HG02763 (cell line): ENCODE measurements around the gene PLRG1.
A peak's percentile ranks its signal among the peaks of the same experiment; 100 is the strongest.
"Not testable (repeated sequence)": the region's sequence is repeated elsewhere in the genome, so short reads cannot be mapped to it uniquely, and the experiment has no call there.

ENCODE experiments used
- ATAC-seq: cut with Tn5 transposase; IDR thresholded peaks from one replicate; pipeline ENCODE4 v1.9.1; 2021; ENCODE audit warnings: mild to moderate bottlenecking, moderate library complexity; ENCODE audit not compliant: unreplicated experiment

PLRG1 gene

DNA sequence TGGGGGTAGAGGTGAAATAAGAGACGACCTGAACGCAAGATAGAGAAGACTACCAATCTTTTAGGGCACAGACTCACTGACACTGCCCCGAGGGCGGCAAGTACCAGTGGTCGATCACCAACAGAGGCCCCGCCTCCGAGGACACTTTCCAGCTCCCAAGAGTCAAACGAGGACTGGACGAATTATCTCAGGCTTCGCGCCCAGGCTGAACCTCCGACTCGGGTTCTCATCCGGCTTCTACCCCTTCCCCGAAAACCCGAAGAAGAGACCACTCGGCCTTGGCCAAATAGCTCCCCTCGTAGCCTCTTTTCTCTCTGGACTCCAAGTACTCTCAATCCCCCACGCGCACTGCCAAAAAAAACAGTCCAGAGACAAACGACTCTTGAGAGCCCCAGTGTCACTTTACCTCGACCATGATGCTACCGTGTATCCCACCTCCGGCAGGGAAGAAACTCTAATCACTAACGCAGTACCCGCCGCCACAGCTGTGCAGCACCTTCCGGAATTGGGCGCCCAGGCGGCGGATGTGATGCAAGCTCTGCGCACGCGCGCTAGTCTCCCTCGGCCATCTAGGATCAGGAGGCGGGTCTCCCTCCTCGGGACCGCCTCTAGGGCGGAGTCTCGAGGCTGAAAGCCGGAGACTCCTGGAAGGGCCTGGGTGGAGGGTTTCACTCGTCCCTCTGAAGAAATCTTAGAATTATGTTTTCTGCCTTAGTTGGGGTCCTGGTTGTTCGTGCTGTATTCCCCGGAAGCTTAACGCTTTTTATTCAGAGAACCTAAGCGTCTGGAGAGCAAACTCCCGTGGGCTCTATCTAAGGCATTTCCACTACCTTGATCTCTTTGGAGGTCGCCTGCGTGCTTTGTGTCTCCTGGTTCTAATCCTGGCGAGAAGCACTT lies at the start of gene PLRG1:
Gene PLRG1 (minus strand): TSS at position 507 of the 897 bp plus-strand sequence. CDS start 92 bp downstream, at position 415.
- ATAC-seq: peak; percentile 98

GRCh38 chr4:154597798-154598774 lies 47.9 kb upstream of the PLRG1 start:
- ATAC-seq: no peak

- not testable (repeated sequence) for ATAC-seq
These were observed 47.1 kb upstream of the PLRG1 start for GRCh38 chr4:154597281-154597680.

DNA sequence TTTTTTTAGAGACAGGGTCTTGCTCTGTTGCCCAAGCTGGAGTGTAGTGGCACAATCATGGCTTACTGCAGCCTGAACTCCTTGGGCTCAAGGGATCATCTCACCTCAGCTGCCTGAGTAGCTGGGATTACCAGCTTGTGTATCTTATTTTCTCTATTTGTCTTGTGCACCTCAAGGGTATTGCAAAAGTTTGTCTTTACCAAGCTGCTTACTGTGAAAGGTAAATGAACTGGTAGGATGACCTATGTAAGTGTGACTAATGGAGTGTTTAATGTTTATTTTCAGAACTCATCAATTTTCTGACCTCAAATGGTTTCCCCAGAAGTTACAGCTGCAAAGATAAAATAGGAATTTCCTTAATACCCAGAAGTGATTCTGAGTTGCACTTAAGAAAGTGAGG lies 45.6 kb upstream of the PLRG1 start:
- ATAC-seq: no peak

- ATAC-seq: not testable (repeated sequence)
These were observed 44.1 kb upstream of the PLRG1 start for GRCh38 chr4:154594343-154594742.

DNA sequence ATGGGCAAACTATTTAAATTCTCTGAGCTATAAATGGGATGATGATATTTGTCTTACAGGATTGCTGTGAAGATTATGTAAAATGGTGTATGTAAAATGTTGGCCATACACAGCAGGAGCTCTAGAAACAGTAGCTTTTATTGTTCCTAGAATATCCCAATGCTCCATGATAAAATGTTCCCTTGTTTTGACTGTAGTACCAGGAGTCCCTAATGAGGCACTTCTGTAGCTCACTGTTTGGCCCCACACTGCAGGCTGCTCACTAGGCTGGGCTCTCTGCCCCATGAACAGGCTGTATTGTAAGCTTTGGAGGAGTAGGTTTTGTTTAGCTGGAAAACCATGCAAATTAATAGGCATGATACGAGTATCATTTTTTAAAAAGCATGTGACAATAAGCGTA lies 43.7 kb upstream of the PLRG1 start:
- no peak for ATAC-seq

- ATAC-seq: no peak
These were observed 41.7 kb upstream of the PLRG1 start for GRCh38 chr4:154591890-154592289.

GRCh38 chr4:154590329-154591006 lies 40.3 kb upstream of the PLRG1 start, which contains the start of gene FGA:
Gene FGA (minus strand): TSS chr4:154590742. CDS start chr4:154590687, 55 bp downstream.
- no peak for ATAC-seq

DNA sequence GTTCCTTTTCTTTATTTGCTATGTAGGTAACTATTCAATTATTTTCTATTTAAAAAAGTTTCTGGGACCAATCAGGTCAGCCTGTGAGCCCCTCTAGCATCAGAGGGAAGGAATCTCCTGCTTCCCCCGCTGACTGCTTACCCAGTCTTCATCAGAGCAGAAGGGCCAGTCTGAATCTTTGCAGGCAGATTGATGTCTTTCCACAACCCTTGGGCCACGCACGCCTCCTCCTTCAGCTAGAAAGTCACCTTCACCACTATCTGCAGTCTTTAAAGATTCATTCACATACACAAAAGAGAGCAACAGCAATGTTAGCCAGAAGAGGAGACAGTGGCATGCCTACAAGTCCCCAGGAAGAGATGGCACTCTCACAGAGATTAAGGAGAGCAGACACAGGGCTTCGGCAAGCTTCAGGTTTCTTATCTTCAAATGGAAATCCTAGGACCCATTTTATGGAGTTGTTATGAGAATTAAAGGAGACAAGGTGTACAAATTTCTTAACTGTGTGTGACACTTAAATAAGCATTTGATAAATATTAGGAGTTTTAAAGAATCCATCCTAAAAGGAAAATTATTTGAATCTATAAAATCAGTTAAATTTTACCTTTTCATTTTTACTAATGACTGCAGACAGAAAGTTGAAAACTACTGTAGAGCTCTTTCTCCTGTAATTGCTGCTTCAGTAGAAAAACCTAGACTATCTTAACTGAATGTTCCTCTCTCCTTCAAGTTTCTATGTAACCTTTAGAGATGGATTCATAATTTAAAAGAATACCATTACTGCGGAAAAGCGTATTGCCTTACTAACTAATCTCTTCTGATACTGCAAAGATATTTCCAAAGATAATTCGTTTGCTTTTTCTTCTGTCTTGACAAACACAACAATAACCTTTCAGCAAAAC lies 39.3 kb upstream of the PLRG1 start:
- no peak for ATAC-seq

- no peak for ATAC-seq
These were observed 38.0 kb upstream of the PLRG1 start for GRCh38 chr4:154588198-154588597.

DNA sequence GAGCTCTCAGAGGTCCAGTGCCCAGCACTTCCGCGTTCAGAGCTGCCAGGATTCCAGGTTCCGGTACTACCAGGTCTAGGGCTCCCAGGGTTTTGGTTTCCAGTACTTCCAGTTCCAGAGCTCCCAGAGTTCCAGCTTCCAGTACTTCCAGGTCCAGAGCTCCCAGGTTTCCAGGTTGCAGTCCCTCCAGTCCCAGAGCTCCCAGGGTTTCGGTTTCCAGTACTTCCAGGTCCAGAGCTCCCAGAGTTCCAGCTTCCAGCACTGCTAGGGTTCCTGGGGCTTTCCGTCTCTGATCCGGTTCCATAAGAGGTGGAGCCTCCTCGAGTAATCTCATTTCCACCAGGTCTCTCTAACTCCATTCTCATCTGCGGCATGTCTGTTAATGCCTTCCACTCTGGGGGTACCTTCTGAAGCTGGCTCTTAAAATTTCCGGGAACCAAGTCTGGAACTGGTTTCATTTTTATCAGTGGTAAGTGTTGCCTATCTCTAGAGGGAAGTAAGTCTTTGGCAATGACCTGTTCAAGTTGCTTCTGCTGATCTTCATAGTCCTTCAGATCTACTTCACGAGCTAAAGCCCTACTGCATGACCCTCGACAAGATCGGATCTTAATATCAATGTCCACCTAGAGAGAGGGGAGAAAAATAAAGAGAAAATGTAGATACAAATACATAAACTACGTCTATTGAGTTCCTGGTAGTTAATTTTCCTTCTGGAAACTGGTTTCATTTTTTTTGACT lies 36.3 kb upstream of the PLRG1 start:
- no peak for ATAC-seq

- ATAC-seq: no peak
These were observed 35.3 kb upstream of the PLRG1 start for GRCh38 chr4:154585369-154586018.

- ATAC-seq: no peak
These were observed 34.1 kb upstream of the PLRG1 start for GRCh38 chr4:154584259-154584658.

GRCh38 chr4:154583677-154584076 lies 33.5 kb upstream of the PLRG1 start:
- ATAC-seq: no peak

DNA sequence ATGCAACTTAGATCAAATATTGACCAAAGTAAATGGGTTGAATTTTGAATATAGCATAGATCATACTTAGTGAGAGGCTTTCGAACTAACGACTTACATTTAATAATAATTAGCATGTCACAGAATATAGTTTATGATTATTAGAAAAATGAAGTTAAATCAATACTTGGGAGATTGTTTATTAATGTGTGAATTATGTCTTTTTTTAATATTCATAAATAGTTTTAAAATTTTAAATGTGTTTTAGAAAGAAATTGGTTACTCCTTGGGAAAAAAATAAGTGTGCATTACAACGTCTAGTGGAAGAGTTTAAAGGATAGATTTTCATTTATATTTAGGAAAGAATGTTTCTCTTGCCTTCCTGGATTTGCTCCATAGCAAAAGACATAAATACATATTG lies 33.0 kb upstream of the PLRG1 start:
- no peak for ATAC-seq

- ATAC-seq: no peak
These were observed 32.5 kb upstream of the PLRG1 start for GRCh38 chr4:154582723-154583122.

DNA sequence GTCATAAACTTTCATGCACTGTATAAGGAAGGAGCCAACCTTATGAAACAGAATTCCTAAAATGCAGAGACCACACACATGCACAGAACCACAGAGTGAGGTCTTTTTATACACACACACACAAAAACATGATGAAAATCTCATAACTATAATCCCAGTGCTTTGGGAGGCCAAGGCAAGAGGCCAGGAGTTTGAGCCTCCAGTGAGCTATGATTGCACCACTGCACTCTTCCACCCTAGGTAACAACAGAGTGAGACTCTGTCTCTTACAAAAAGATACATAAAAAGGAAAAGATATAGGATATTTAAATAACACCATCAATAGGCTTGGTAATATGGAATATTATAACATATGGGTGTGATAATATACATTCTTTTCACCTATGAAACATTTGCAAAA lies 29.7 kb upstream of the PLRG1 start:
- ATAC-seq: no peak

DNA sequence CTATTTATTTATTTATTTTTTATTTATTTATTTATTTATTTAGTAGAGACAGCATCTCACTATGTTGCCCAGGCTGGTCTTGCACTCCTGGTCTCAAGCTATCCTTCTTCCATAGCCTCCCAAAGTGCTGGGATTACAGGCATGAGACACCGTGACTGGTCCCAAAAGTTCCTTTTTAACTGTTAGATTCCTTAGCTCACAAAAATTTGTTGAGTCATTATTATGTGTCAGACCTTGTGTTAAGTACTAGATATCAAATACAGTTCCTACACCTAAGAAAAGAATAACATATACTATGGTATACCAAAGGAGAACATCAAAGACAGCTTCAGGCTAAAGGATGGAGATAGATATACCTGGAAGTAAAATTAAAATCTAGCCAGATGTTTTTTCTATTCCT lies 28.7 kb upstream of the PLRG1 start:
- ATAC-seq: no peak

DNA sequence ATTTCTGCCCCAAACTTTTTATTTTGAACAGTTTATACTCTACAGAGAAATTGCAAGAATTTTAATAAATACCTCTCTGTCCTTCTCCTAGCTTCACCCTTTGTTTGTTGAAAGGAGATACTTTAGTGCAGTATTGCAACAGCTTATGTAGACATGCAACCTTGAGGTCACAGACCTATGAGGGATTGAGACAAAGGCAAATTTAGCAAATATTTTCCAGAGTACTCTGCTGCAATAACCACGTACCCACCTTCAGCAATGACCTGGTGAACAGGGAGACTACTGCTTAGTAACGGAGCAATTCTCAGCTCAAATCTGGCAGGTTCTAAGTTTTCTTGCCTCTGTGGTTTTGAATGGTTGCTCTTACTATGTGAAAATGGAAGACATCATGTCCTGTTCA lies 27.1 kb upstream of the PLRG1 start:
- no peak for ATAC-seq
